HK-2 (cell line): ENCODE results near the gene NCAM2.

ENCODE experiments used
- DNase-seq: peaks from one replicate; pipeline ENCODE4 v3.0.0-alpha.2; 2018; ENCODE audit not compliant: unreplicated experiment

NCAM2 gene

GRCh38 chr21:21213297-21213696 lies 215.1 kb downstream of the NCAM2 start:
- no peak for DNase-seq

DNA sequence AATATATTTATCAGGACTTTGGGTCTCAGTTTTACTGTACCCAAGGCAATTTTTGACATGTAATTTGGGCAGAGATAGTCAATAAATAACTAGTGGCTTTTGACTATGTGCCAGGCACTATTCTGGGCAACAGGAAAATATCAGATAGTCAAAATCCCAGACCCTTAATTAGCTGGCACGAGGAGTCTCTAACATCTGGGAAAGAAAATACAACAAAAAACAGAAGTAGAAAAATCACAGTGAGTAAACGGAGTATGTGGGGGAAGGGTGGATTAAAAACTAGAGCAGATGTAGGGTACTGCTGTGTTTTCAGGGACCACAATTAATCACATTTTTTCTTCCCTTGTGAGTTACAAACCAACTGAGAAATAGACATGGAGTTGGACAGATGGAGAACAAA lies 217.8 kb downstream of the NCAM2 start:
- DNase-seq: no peak

- DNase-seq: no peak
Measured at GRCh38 chr21:21226472-21226871, 228.3 kb downstream of the NCAM2 start.

DNA sequence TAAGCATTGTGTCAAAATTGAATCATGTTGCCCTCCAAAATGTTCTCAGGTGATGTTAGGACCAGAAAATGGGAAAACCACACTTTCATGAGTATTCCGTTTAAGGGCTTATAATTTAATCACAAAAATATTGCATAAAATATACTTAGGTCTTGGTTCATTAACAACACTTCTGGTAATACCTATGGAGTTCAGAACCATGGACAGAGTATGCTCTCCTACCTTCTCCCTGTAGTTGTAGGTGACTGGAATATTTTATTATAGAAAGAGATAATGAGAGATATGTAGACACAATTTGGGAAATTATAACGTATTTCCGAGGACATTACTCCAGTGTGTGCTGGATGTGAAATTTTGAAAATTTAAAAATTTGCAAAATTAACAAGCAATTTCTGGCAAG lies 232.5 kb downstream of the NCAM2 start:
- no peak for DNase-seq

DNA sequence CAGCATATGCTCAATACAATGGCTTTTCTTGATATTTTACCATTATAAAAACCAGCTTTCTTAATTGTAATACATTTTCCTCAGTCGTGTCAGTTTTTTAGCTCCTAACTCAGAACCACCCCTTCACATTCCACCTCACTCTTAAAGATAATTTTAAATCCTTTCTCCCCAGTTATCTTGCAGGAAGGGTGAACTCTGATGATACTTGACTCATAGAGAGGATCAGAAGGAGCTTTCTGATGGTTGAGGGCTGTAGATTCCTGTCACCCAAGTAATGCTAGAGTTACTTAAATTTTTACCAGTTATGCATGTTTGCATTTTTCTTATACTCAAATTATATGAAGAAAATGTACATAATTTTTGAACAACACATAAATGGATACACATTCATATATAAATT lies 233.7 kb downstream of the NCAM2 start:
- no peak for DNase-seq

DNA sequence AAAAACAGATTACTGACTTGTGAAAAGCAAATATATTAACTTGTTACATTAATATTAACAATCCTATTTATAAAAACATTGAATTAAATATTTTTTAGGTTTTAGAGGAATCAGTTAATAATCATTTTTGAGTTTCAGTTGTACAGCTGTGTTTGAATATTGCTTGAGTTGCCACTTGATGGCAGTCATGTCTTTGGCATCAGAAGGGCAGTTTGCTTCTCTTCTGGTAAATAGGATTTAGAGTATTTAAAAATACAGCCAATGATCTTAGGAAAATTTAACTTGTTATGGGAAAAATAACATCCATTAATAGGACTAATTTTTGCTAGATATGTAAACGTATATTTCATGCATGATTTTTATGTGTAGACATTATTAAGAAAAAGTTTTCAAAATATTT lies 234.1 kb downstream of the NCAM2 start:
- DNase-seq: no peak

- DNase-seq: no peak
Measured at GRCh38 chr21:21233051-21233450, 234.8 kb downstream of the NCAM2 start.

DNA sequence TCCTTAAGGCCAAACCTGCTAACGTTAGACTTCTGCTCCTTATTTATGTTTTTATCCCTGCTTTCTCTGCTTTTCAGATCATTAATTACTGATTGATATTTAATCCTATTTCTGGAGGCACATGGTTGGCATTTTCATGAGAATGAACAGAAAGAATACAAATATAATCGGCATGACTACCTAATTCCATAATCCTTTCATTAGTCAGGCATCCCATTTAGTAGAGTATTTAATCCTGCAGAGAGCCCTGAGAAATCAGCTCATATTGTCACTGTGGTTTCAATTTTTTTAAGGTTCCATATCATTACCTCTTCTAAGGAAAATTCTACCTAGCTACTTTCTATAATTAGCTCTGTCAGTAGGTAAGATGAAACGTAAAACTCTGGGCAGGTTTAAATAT lies 238.8 kb downstream of the NCAM2 start:
- no peak for DNase-seq

- no peak for DNase-seq
Measured at GRCh38 chr21:21238629-21239400, 240.6 kb downstream of the NCAM2 start.

GRCh38 chr21:21241391-21241790 lies 243.2 kb downstream of the NCAM2 start:
- no peak for DNase-seq

- DNase-seq: no peak
Measured at GRCh38 chr21:21246007-21246406, 247.8 kb downstream of the NCAM2 start.

DNA sequence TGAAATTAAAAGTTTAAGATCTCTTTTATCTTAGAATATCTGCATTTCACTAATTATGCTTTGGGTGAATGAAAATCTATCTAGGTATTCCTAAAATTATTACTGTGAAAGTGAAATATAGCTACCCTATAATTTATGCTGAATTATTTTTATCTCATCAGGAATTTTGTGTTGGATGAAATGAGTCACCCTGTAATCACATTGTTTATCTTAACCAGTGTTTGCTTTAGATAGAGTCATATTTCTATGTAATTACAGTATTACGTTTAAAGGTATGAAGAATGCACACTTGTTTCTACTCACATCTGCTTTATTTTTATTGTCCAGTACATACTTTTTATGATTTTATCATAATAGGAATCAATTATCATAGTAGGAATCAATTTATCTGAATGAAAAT lies 249.2 kb downstream of the NCAM2 start:
- DNase-seq: no peak

DNA sequence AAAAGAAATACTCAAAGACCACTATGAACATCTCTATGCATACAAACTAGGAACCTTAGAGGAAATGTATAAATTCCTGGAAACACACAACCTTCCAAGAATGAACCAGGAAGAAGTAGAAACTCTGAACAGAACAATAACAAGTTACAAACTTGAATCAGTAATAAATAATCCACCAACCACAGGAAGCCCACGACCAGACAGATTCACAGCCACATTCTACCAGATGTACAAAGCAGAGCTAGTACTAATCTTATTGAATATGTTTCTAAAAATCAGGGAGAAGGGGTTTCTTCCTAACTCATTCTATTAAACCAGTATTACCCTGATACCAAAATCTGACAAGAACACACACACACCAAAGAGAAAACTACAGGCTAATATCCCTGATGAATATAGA lies 263.8 kb downstream of the NCAM2 start:
- no peak for DNase-seq

DNA sequence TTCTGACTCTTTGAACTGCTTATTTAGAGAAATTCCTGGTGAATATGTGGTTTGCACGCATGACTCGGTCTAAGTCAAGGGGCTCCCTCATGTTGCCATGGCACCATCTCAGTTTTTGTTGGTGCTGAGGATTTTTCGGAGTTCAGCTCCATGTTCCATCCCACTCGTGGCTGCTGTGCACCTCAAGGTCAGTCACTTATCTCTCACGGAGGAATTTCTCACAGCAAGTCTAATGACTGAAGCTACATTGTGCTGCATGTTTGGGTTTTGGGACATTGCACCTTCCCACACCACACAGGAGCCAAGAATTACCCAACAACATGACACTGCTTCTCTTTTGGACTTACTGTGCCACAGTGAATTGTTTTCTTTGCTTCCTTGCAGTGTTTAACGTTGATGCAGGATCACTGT lies 269.9 kb downstream of the NCAM2 start:
- no peak for DNase-seq

- DNase-seq: no peak
Measured at GRCh38 chr21:21268885-21269284, 270.7 kb downstream of the NCAM2 start.

DNA sequence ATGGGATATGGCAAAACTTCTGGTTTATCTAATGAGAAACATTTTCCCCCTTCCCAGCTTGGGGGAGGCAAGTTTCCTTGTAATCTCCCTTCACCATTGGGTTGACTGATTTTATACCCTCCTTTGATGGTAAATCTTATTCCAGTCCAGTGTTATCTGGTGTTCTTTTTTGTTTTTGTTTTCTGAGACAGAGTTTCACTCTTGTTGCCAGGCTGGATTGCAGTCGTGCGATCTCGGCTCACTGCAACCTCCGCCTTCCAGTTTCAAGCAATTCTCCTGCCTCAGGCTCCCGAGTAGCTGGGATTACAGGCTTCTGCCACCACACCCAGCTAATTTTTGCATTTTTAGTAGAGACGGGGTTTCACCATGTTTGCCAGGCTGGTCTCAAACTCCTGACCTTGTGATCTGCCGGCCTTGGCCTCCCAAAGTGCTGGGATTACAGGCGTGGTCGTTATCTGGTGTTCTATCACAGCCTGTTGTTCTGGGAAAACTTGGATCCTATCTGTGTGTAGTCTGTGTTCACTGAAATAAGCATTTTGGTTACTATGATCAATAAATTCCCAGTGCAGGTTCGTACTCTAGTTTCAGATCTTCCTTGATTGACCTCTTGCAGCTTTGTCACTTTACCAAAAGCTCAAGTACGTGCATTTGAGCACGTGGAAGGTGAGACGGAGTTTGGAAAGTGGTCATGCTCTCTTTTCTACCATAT lies 281.1 kb downstream of the NCAM2 start:
- DNase-seq: no peak

DNA sequence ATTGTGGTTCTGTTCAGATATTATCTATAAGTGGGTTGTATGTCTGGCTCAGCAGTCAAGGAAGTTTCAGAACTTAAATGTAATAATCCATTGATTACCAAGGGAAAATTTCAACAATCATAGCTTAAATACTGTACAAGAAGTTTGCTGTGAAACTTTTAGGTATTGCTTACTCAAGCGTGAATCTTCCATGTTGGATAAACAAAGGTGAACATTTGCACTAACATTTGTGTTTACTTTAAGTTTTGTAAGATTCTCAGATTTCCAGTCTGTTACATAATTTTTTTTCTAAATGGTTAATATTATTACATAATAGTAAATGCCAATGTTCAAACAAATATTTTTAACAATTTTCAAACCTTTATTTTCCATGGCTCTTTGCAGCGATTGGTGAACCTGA lies 285.6 kb downstream of the NCAM2 start:
- no peak for DNase-seq

DNA sequence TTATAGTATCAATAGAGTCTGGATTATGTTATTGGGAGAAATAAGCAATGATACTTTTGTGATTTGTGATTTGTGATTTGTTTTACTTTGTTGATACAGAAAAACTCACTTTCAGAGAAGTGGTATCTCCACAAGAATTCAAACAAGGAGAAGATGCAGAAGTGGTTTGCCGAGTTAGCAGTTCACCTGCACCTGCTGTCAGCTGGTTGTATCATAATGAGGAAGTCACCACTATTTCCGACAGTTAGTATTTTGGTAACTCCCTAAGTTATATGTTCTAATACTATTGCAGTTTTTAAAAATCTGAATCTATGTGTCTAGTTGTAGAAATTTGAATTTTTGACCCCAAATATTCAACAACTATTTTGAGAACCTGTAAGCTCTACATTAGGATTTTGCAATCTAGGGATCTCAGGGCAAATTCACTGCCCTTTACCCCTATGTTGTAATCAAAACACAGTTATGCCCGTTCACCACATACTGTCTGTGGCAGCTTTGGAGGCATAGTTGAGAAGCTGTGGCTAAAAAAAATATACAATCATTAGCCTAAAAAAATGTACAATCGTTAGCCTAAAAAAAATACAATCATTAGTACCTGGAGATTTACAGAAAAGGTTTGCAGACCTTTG lies 288.1 kb downstream of the NCAM2 start:
- DNase-seq: no peak

- DNase-seq: no peak
Measured at GRCh38 chr21:21290751-21291150, 292.5 kb downstream of the NCAM2 start.

- DNase-seq: no peak
Measured at GRCh38 chr21:21291883-21292569, 293.8 kb downstream of the NCAM2 start.

DNA sequence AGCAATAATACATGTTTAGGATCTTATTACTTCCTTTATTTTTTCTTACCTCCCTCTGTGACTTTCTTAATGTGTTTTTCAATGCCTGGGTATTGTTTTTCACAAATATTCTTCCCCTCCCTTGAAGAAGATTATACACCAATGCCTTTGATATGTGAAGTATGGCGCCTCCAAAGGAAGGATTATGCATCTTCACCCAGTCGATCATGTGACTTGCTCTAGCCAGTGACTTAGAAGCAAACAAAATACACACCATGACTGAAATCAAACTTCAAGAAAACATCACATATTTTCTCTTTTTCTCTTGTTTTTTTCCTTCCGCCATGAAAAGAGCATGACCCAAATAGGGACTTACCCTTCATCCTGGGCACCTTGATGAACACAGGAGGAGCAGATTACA lies 297.1 kb downstream of the NCAM2 start:
- DNase-seq: no peak

- DNase-seq: no peak
Measured at GRCh38 chr21:21297211-21297610, 299.0 kb downstream of the NCAM2 start.
